ENCODE data around the gene ARID1B. TPM values are rescaled to one million over a fixed set of nuclear protein-coding genes. Genes with fewer than 3 reads are reported as not detected.

ARID1B gene
- polyA plus RNA-seq, 1 experiment: 17.0 TPM

DNA sequence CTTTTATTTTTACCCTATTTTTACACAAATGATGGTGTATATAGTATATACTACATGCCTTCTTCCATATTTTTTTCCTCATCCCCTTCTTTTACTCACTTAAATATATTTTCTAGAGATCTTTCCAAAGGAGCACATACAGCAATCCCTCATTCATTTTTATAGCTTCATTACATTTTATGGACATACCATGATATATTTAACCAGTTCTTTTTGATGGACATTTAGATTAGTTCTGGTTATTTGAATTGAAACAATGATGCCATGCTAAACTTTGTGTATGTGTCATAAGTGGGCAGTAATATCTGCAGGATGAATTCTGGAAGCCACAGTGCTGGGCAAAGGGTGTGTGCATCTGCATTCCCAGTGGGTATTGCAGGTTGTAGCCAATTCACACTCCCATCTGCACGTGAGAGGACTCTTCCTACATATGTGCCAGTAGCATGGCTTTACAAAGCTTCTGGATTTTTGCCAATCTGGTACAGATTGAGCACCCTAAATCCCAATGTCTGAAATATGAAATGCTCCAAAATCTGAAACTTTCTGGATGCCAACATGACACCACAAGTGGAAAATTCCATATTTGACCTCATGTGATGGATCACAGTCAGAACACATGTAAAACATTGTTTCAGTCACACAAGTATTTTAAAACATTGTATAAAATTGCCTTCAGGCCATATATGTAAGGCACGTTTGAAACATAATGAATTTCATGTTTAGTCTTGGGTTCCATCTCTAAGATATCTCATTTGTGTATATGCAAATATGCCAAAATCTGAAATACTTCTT, 127.2 kb downstream of the ARID1B start:
- no peak for DNase-seq (ENCODE audit: low read depth)
- TF ChIP-seq CTCF (IDR thresholded peaks at IDR 0.05; ENCODE audit: insufficient read depth, low read depth, low read length): no peak
- no peaks in the 10 kb centered on the region for H3K36me3 ChIP-seq (ENCODE audit: control insufficient read depth, insufficient read depth, low read length)
- H3K27me3 ChIP-seq (ENCODE audit: control insufficient read depth, insufficient read depth, low read length): no peaks in the 10 kb centered on the region
- ChIA-PET POLR2A (no interaction called here), CTCF (no interaction called here)
- H3K4me3 ChIP-seq (ENCODE audit: low read depth, low read length): no peak overlapping the region

DNA sequence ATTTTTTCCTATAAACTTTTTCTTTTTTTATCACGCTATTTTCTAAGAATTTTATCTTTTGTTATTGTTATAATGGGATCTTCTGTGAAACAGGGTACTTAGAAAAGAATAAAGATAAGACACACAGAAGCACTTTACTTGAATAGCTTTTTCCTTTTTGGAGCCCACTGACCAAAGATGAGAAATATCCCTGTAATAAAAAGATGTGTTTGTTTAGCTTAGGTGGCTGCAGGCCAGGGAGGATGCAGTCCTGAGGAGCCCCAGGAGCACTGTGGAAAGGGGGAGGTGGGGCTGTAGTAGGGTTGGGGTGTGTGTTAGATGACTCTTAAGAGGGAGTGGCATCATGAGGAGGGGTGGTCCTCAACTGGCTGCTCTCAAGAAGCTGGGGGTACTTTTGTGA, 128.6 kb downstream of the ARID1B start:
- no peak for TF ChIP-seq CTCF (IDR thresholded peaks at IDR 0.05; ENCODE audit: insufficient read depth, low read depth, low read length)
- no peak for DNase-seq (ENCODE audit: low read depth)
- Histone ChIP-seq H3K4me3 (ENCODE audit: low read depth, low read length) (no peak overlapping the region), H3K27me3 (ENCODE audit: control insufficient read depth, insufficient read depth, low read length) (no peaks in the 10 kb centered on the region), H3K36me3 (ENCODE audit: control insufficient read depth, insufficient read depth, low read length) (no peaks in the 10 kb centered on the region)
- ChIA-PET CTCF (interaction anchor here (1.4 kb wide), 1 partner anchor 10 kb away, joined by 3 read pairs; no protein-coding TSS in a partner anchor), POLR2A (no interaction called here)

GRCh38 chr6:156906451-156906850, 129.3 kb downstream of the ARID1B start:
- no peak for DNase-seq (ENCODE audit: low read depth)
- CTCF ChIA-PET: interaction anchor here (1.4 kb wide), 1 partner anchor 10 kb away, joined by 3 read pairs; no protein-coding TSS in a partner anchor
- TF ChIP-seq CTCF (IDR thresholded peaks at IDR 0.05; ENCODE audit: insufficient read depth, low read depth, low read length): no peak
- H3K36me3 ChIP-seq (ENCODE audit: control insufficient read depth, insufficient read depth, low read length): no peaks in the 10 kb centered on the region
- H3K27me3 ChIP-seq (ENCODE audit: control insufficient read depth, insufficient read depth, low read length): no peaks in the 10 kb centered on the region
- POLR2A ChIA-PET: no interaction called here
- no peak overlapping the region for H3K4me3 ChIP-seq (ENCODE audit: low read depth, low read length)

GRCh38 chr6:156909212-156910010, 132.2 kb downstream of the ARID1B start:
- Histone ChIP-seq H3K27me3 (ENCODE audit: control insufficient read depth, insufficient read depth, low read length) (no peaks in the 10 kb centered on the region), H3K36me3 (ENCODE audit: control insufficient read depth, insufficient read depth, low read length) (no peaks in the 10 kb centered on the region), H3K4me3 (ENCODE audit: low read depth, low read length) (no peak overlapping the region)
- no peak for DNase-seq (ENCODE audit: low read depth)
- TF ChIP-seq CTCF (IDR thresholded peaks at IDR 0.05; ENCODE audit: insufficient read depth, low read depth, low read length): no peak
- CTCF ChIA-PET: interaction anchor here (1.0 kb wide), 1 partner anchor 12 kb away, joined by 7 read pairs; no protein-coding TSS in a partner anchor
- POLR2A ChIA-PET: no interaction called here

DNA sequence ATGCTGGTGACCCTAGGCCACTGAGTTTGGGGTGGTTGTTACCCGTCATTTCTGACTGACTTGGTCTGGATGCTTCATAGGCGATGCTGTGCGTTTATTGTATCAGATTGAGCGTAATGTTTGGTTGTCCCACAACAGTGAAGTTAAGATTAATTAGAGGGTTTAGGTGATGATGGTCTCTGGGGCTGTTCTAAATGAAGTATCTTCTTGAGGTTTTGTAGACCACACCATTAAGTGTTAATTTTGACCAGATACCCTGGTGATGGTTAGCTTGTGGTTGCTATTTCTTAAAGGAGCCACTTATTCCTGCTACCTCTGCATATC, 132.8 kb downstream of the ARID1B start:
- Histone ChIP-seq H3K36me3 (ENCODE audit: control insufficient read depth, insufficient read depth, low read length) (no peaks in the 10 kb centered on the region), H3K4me3 (ENCODE audit: low read depth, low read length) (no peak overlapping the region), H3K27me3 (ENCODE audit: control insufficient read depth, insufficient read depth, low read length) (no peaks in the 10 kb centered on the region)
- no peak for TF ChIP-seq CTCF (IDR thresholded peaks at IDR 0.05; ENCODE audit: insufficient read depth, low read depth, low read length)
- ChIA-PET CTCF (interaction anchor here (1.0 kb wide), 1 partner anchor 11 kb away, joined by 7 read pairs; no protein-coding TSS in a partner anchor), POLR2A (no interaction called here)
- no peak for DNase-seq (ENCODE audit: low read depth)

Measured in BJ (cell line).